Loucy (cell line): Measurements from ENCODE around the gene IRF2BPL.

Experiments used
- CTCF ChIP-seq: fragments of 200-600 bp; sonication (generic); conservative IDR thresholded peaks from 2 replicates; pipeline ENCODE4 v1.5.1; 2014; ENCODE audit warnings: mild to moderate bottlenecking, antibody characterized with exemption, low read length
- EZH2phosphoT487 ChIP-seq: fragments of 200-600 bp; IDR thresholded peaks from 2 replicates; pipeline ENCODE4 v1.6.1; 2018; ENCODE audit warnings: antibody characterized with exemption, mild to moderate bottlenecking, moderate library complexity, borderline replicate concordance

GRCh38 chr14:76977793-76978720 is 50.5 kb downstream of the IRF2BPL start:
- TF ChIP-seq CTCF (no peak), EZH2phosphoT487 (no peak)
